ENCODE data around the gene NAA15. TPM values are rescaled to one million over a fixed set of nuclear protein-coding genes. Genes with fewer than 3 reads are reported as not detected.

The NAA15 gene
- total RNA-seq, 1 donor from 2014 or later = 6.4 TPM

GRCh38 chr4:139455126-139455538 is 153.8 kb downstream of the NAA15 start:
- no peak for TF ChIP-seq CTCF (IDR thresholded peaks at IDR 0.05)
- DNase-seq (ENCODE audit: low spot score in 2 of 2) = no peak
- Histone ChIP-seq H3K36me3 (no peaks in the 10 kb centered on the region), H3K9me3 (no peaks in the 10 kb centered on the region), H3K27ac (peak overlapping the region; percentile 94 to 98), H3K4me3 (peak overlapping the region; percentile 92 to 93), H3K4me1 (peaks cover 7 to 26% of the 10 kb centered on the region in 2 donors), H3K27me3 (no peaks in the 10 kb centered on the region)
- intact Hi-C loops (cut with DNase I) = loop anchor here (5.0 to 10.0 kb wide), 5 partner anchors 42 to 1070 kb away; partner anchors contain the start of genes ELMOD2, MAML3 and SCOC

- peak overlapping the region; percentile 92 to 93 for H3K4me3 ChIP-seq
- no peaks in the 10 kb centered on the region for H3K36me3 ChIP-seq
- no peaks in the 10 kb centered on the region for H3K9me3 ChIP-seq
- DNase-seq (ENCODE audit: low spot score in 2 of 2) = no peak
- intact Hi-C loops (cut with DNase I) = loop anchor here (5.0 to 10.0 kb wide), 5 partner anchors 40 to 1067 kb away; partner anchors contain the start of genes ELMOD2, MAML3 and SCOC
- peak in 1 of 3 experiments; percentile 20 for TF ChIP-seq CTCF (IDR thresholded peaks at IDR 0.05)
- H3K27ac ChIP-seq = no peak overlapping the region
- no peaks in the 10 kb centered on the region for H3K27me3 ChIP-seq
- peaks cover 7 to 27% of the 10 kb centered on the region in 2 donors for H3K4me1 ChIP-seq
Observed at GRCh38 chr4:139457318-139457717, 156.0 kb downstream of the NAA15 start.

- Histone ChIP-seq H3K9me3 (no peaks in the 10 kb centered on the region), H3K27ac (no peak overlapping the region), H3K27me3 (no peaks in the 10 kb centered on the region), H3K4me1 (peaks cover 3 to 23% of the 10 kb centered on the region in 2 donors), H3K4me3 (peak overlapping the region in 1 of 2 donors; percentile 93), H3K36me3 (no peaks in the 10 kb centered on the region)
- DNase-seq (ENCODE audit: low spot score in 2 of 2) = no peak
- intact Hi-C loops (cut with DNase I) = loop anchor here (5.0 to 10.0 kb wide), 5 partner anchors 39 to 1066 kb away; partner anchors contain the start of genes ELMOD2, MAML3 and SCOC
- TF ChIP-seq CTCF (IDR thresholded peaks at IDR 0.05) = no peak
Observed at GRCh38 chr4:139458543-139458942, 157.2 kb downstream of the NAA15 start.

- Histone ChIP-seq H3K4me3 (no peak overlapping the region), H3K27me3 (no peaks in the 10 kb centered on the region), H3K4me1 (peaks cover 3 to 24% of the 10 kb centered on the region in 2 donors), H3K36me3 (no peaks in the 10 kb centered on the region), H3K9me3 (no peaks in the 10 kb centered on the region), H3K27ac (no peak overlapping the region)
- no peak for TF ChIP-seq CTCF (IDR thresholded peaks at IDR 0.05)
- no peak for DNase-seq (ENCODE audit: low spot score in 2 of 2)
- intact Hi-C loops (cut with DNase I) = loop anchor here (5.0 to 10.0 kb wide), 5 partner anchors 38 to 1066 kb away; partner anchors contain the start of genes ELMOD2, MAML3 and SCOC
Observed at GRCh38 chr4:139458999-139459398, 157.7 kb downstream of the NAA15 start.

- no peak for TF ChIP-seq CTCF (IDR thresholded peaks at IDR 0.05)
- no peak for DNase-seq (ENCODE audit: low spot score in 2 of 2)
- H3K4me3 ChIP-seq = no peak overlapping the region
- intact Hi-C loops (cut with DNase I) = no loop called here
- no peaks in the 10 kb centered on the region for H3K27me3 ChIP-seq
- no peaks in the 10 kb centered on the region for H3K9me3 ChIP-seq
- peaks cover 3 to 25% of the 10 kb centered on the region in 2 donors for H3K4me1 ChIP-seq
- no peaks in the 10 kb centered on the region for H3K36me3 ChIP-seq
- H3K27ac ChIP-seq = peak overlapping the region in 1 of 2 donors; percentile 13
Observed at GRCh38 chr4:139460565-139460964, 159.3 kb downstream of the NAA15 start.

All from ascending aorta (tissue), 2 donors.